ENCODE measurements around the gene SLC20A1. TPM values are rescaled to one million over a fixed set of nuclear protein-coding genes. Genes with fewer than 3 reads are reported as not detected.
"Not testable (repeated sequence)": the region's sequence is repeated elsewhere in the genome, so short reads cannot be mapped to it uniquely, and the experiment has no call there.

The SLC20A1 gene
- total RNA-seq, 1 donor from 2014 or later: 34.9 TPM

- no peak for DNase-seq
These were observed 472 bp downstream of the SLC20A1 start for GRCh38 chr2:112646102-112646719.

GRCh38 chr2:112646791-112647689 lies 1.3 kb downstream of the SLC20A1 start:
- peak; percentile 34 for DNase-seq

GRCh38 chr2:112648081-112648480 lies 2.3 kb downstream of the SLC20A1 start:
- no peak for DNase-seq

GRCh38 chr2:112656679-112657078 lies 10.9 kb downstream of the SLC20A1 start:
- DNase-seq: no peak

GRCh38 chr2:112658301-112658700 lies 12.6 kb downstream of the SLC20A1 start:
- DNase-seq: no peak

GRCh38 chr2:112658839-112659667 lies 13.3 kb downstream of the SLC20A1 start:
- DNase-seq: no peak

- no peak for DNase-seq
These were observed 14.4 kb downstream of the SLC20A1 start for GRCh38 chr2:112660138-112660537.

- DNase-seq: no peak
These were observed 16.0 kb downstream of the SLC20A1 start for GRCh38 chr2:112661656-112662305.

- no peak for DNase-seq
These were observed 17.0 kb downstream of the SLC20A1 start for GRCh38 chr2:112662704-112663103.

- DNase-seq: no peak
These were observed 18.9 kb downstream of the SLC20A1 start for GRCh38 chr2:112664689-112665088.

GRCh38 chr2:112665113-112665780 lies 19.5 kb downstream of the SLC20A1 start:
- no peak for DNase-seq

- no peak for DNase-seq
These were observed 21.0 kb downstream of the SLC20A1 start for GRCh38 chr2:112666761-112667122.

- DNase-seq: not testable (repeated sequence)
These were observed 21.8 kb downstream of the SLC20A1 start for GRCh38 chr2:112667540-112667939.

- DNase-seq: no peak
These were observed 23.9 kb downstream of the SLC20A1 start for GRCh38 chr2:112669667-112670066.

- DNase-seq: no peak
These were observed 24.7 kb downstream of the SLC20A1 start for GRCh38 chr2:112670252-112671022.

- no peak for DNase-seq
These were observed 26.1 kb downstream of the SLC20A1 start for GRCh38 chr2:112671801-112672200.

GRCh38 chr2:112673008-112673407 lies 27.3 kb downstream of the SLC20A1 start:
- no peak for DNase-seq

- DNase-seq: no peak
These were observed 28.5 kb downstream of the SLC20A1 start for GRCh38 chr2:112674229-112674628.

GRCh38 chr2:112679484-112679883 lies 33.7 kb downstream of the SLC20A1 start:
- no peak for DNase-seq

GRCh38 chr2:112680666-112681101 lies 34.9 kb downstream of the SLC20A1 start:
- DNase-seq: no peak

GRCh38 chr2:112682101-112682500 lies 36.4 kb downstream of the SLC20A1 start:
- no peak for DNase-seq

All from skin of body (tissue), 2 donors.